ENCODE data around the gene PPAN. TPM values are rescaled to one million over a fixed set of nuclear protein-coding genes. Genes with fewer than 3 reads are reported as not detected.

PPAN gene
- total RNA-seq, 4 donors from 2014 or later: 25.7 to 45.3 (median 35.8) TPM

GRCh38 chr19:10114651-10115391 is 8.7 kb downstream of the PPAN start:
- no peak for TF ChIP-seq CTCF (IDR thresholded peaks at IDR 0.05)
- no peak for TF ChIP-seq POLR2A (IDR thresholded peaks at IDR 0.05)
- TF ChIP-seq EP300 (IDR thresholded peaks at IDR 0.05): peak in 1 of 2 donors; percentile 3
- Histone ChIP-seq H3K36me3 (peaks cover 8 to 85% (median 40%) of the 10 kb centered on the region in 3 donors), H3K27me3 (no peaks in the 10 kb centered on the region), H3K4me3 (no peak overlapping the region), H3K4me1 (peaks cover 0 to 48% (median 15%) of the 10 kb centered on the region in 4 donors), H3K9me3 (no peaks in the 10 kb centered on the region), H3K27ac (no peak overlapping the region)
- no peak for DNase-seq (ENCODE audit: low spot score in 2 of 2)
- 64 to 69% methylated on average over 21 to 24 of the region's 26 CpGs for WGBS, 2 donors

- no peak for DNase-seq (ENCODE audit: low spot score in 2 of 2)
- no peak for TF ChIP-seq CTCF (IDR thresholded peaks at IDR 0.05)
- no peak for TF ChIP-seq POLR2A (IDR thresholded peaks at IDR 0.05)
- no peak for TF ChIP-seq EP300 (IDR thresholded peaks at IDR 0.05)
- Histone ChIP-seq H3K4me3 (no peak overlapping the region), H3K36me3 (peaks cover 6 to 78% (median 33%) of the 10 kb centered on the region in 3 donors), H3K27ac (no peak overlapping the region), H3K27me3 (no peaks in the 10 kb centered on the region), H3K4me1 (peaks cover 0 to 55% (median 17%) of the 10 kb centered on the region in 4 donors), H3K9me3 (no peaks in the 10 kb centered on the region)
- 82 to 86% methylated on average over 39 to 45 of the region's 45 CpGs for WGBS, 2 donors
These were observed 9.4 kb downstream of the PPAN start for GRCh38 chr19:10115392-10116084.

- Histone ChIP-seq H3K4me1 (peaks cover 0 to 63% (median 17%) of the 10 kb centered on the region in 4 donors), H3K36me3 (peaks cover 6 to 70% (median 26%) of the 10 kb centered on the region in 3 donors), H3K27ac (no peak overlapping the region), H3K4me3 (no peak overlapping the region), H3K9me3 (no peaks in the 10 kb centered on the region), H3K27me3 (no peaks in the 10 kb centered on the region)
- 85 to 89% methylated on average over 26 to 30 of the region's 35 CpGs for WGBS, 2 donors
- no peak for TF ChIP-seq POLR2A (IDR thresholded peaks at IDR 0.05)
- no peak for TF ChIP-seq CTCF (IDR thresholded peaks at IDR 0.05)
- TF ChIP-seq EP300 (IDR thresholded peaks at IDR 0.05): no peak
- no peak for DNase-seq (ENCODE audit: low spot score in 2 of 2)
These were observed 10.1 kb downstream of the PPAN start for GRCh38 chr19:10116085-10116865.

- Histone ChIP-seq H3K27me3 (no peaks in the 10 kb centered on the region), H3K4me3 (no peak overlapping the region), H3K4me1 (peaks cover 0 to 70% (median 19%) of the 10 kb centered on the region in 4 donors), H3K9me3 (no peaks in the 10 kb centered on the region), H3K36me3 (peaks cover 6 to 63% (median 26%) of the 10 kb centered on the region in 3 donors), H3K27ac (no peak overlapping the region)
- TF ChIP-seq CTCF (IDR thresholded peaks at IDR 0.05) (no peak), POLR2A (IDR thresholded peaks at IDR 0.05) (no peak), EP300 (IDR thresholded peaks at IDR 0.05) (no peak)
- DNase-seq (ENCODE audit: low spot score in 2 of 2): no peak
- WGBS, 2 donors: 85 to 86% methylated on average over 14 to 18 of the region's 21 CpGs
These were observed 10.9 kb downstream of the PPAN start for GRCh38 chr19:10116866-10117616.

Data from tibial nerve (tissue), 4 donors.